Nephron progenitor cell (in vitro differentiated cells): ENCODE data around the gene XPO5.
A peak's percentile ranks its signal among the peaks of the same experiment; 100 is the strongest.

Experiments used
- DNase-seq: peaks from one replicate; pipeline ENCODE4 v3.0.0; 2021
- H3K27ac Mint-ChIP-seq: 2 replicates; pipeline ENCODE4 v1.8.0; 2021; ENCODE audit warnings: mild to moderate bottlenecking, moderate library complexity, mixed read lengths
- H3K27me3 Mint-ChIP-seq: 2 replicates; pipeline ENCODE4 v1.8.0; 2021; ENCODE audit warnings: mild to moderate bottlenecking, low read depth, mixed read lengths; ENCODE audit not compliant: poor library complexity
- H3K36me3 Mint-ChIP-seq: 2 replicates; pipeline ENCODE4 v1.8.0; 2021; ENCODE audit warnings: low read depth, mixed read lengths
- H3K4me1 Mint-ChIP-seq: 2 replicates; pipeline ENCODE4 v1.8.0; 2021; ENCODE audit warnings: mixed read lengths
- H3K4me3 Mint-ChIP-seq: 2 replicates; pipeline ENCODE4 v1.8.0; 2021; ENCODE audit warnings: mild to moderate bottlenecking, moderate library complexity, mixed read lengths
- H3K9me3 Mint-ChIP-seq: 2 replicates; pipeline ENCODE4 v1.8.0; 2021; ENCODE audit warnings: mild to moderate bottlenecking, moderate library complexity, mixed read lengths
- TF ChIP-seq, protein P1 (sequence below): fragments of 200-600 bp; sonication (generic); IDR thresholded peaks from 2 replicates; pipeline ENCODE4 v1.5.0; 2021; ENCODE audit warnings: antibody characterized with exemption

The XPO5 gene

GRCh38 chr6:43575772-43576551 is at the start of gene XPO5, which contains the start of gene POLH:
Gene XPO5, minus strand, starts transcription at chr6:43576038. Its CDS starts 174 bp downstream, at chr6:43575864.
Gene POLH, plus strand, starts transcription at chr6:43576185. Its CDS starts 6,135 bp downstream, at chr6:43582320.
- Mint-ChIP-seq H3K4me1 (peaks cover 35% of the 10 kb centered on the region), H3K4me3 (peak within 1 kb of the TSS; percentile 98), H3K9me3 (peaks cover 11% of the 10 kb centered on the region), H3K27ac (peak within 1 kb of the TSS; percentile 97), H3K27me3 (no peaks in the 10 kb centered on the region), H3K36me3 (peaks cover 43% of the 10 kb centered on the region)
- TF ChIP-seq, protein P1, sequence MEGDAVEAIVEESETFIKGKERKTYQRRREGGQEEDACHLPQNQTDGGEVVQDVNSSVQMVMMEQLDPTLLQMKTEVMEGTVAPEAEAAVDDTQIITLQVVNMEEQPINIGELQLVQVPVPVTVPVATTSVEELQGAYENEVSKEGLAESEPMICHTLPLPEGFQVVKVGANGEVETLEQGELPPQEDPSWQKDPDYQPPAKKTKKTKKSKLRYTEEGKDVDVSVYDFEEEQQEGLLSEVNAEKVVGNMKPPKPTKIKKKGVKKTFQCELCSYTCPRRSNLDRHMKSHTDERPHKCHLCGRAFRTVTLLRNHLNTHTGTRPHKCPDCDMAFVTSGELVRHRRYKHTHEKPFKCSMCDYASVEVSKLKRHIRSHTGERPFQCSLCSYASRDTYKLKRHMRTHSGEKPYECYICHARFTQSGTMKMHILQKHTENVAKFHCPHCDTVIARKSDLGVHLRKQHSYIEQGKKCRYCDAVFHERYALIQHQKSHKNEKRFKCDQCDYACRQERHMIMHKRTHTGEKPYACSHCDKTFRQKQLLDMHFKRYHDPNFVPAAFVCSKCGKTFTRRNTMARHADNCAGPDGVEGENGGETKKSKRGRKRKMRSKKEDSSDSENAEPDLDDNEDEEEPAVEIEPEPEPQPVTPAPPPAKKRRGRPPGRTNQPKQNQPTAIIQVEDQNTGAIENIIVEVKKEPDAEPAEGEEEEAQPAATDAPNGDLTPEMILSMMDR: no peak
- peak; percentile 96 for DNase-seq

- H3K4me3 Mint-ChIP-seq: no peak overlapping the region
- H3K9me3 Mint-ChIP-seq: no peaks in the 10 kb centered on the region
- H3K4me1 Mint-ChIP-seq: peaks cover 28% of the 10 kb centered on the region
- DNase-seq: no peak
- H3K27me3 Mint-ChIP-seq: peaks cover 2% of the 10 kb centered on the region
- peaks cover 50% of the 10 kb centered on the region for H3K36me3 Mint-ChIP-seq
- peak overlapping the region; percentile 52 for H3K27ac Mint-ChIP-seq
- TF ChIP-seq, protein P1: no peak
These were observed 49.7 kb upstream of the XPO5 start for GRCh38 chr6:43625393-43625992.

- H3K4me1 Mint-ChIP-seq: peaks cover 22% of the 10 kb centered on the region
- H3K27ac Mint-ChIP-seq: no peak overlapping the region
- TF ChIP-seq, protein P1: no peak
- no peak overlapping the region for H3K4me3 Mint-ChIP-seq
- no peaks in the 10 kb centered on the region for H3K9me3 Mint-ChIP-seq
- peaks cover 3% of the 10 kb centered on the region for H3K27me3 Mint-ChIP-seq
- no peak for DNase-seq
- H3K36me3 Mint-ChIP-seq: peaks cover 50% of the 10 kb centered on the region
These were observed 49.0 kb upstream of the XPO5 start for GRCh38 chr6:43624786-43625288.

- TF ChIP-seq, protein P1: no peak
- no peak overlapping the region for H3K27ac Mint-ChIP-seq
- H3K36me3 Mint-ChIP-seq: peaks cover 50% of the 10 kb centered on the region
- DNase-seq: no peak
- H3K9me3 Mint-ChIP-seq: no peaks in the 10 kb centered on the region
- H3K27me3 Mint-ChIP-seq: peaks cover 3% of the 10 kb centered on the region
- peaks cover 22% of the 10 kb centered on the region for H3K4me1 Mint-ChIP-seq
- H3K4me3 Mint-ChIP-seq: no peak overlapping the region
These were observed 48.3 kb upstream of the XPO5 start for GRCh38 chr6:43623880-43624785.

DNA sequence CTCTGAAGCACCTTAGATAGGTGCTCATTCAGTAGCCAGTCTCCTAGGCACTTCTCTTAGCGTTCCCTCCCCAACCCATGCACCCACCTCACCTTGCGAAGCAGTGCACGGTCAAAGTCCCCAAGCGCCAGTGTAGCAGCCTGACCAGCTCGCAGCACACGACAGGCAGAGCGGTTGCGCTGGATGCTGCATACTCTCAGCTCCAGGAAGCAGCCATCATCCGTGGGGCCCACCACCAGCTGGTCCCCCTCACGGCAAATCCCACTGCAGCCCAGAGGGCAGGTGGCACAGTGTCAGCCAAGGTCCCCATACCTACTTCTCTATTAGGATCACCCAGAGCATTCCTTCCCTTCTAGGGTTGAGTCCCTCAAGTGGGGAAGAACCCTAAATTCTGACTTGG is 46.7 kb upstream of the XPO5 start:
- Mint-ChIP-seq H3K4me3 (no peak overlapping the region), H3K9me3 (no peaks in the 10 kb centered on the region), H3K36me3 (peaks cover 48% of the 10 kb centered on the region), H3K27me3 (peaks cover 3% of the 10 kb centered on the region), H3K27ac (no peak overlapping the region), H3K4me1 (peaks cover 10% of the 10 kb centered on the region)
- TF ChIP-seq, protein P1: no peak
- no peak for DNase-seq
